ENCODE results near the gene SASH1.
"Not testable (repeated sequence)": the region's sequence is repeated elsewhere in the genome, so short reads cannot be mapped to it uniquely, and the experiment has no call there.

The SASH1 gene

DNA sequence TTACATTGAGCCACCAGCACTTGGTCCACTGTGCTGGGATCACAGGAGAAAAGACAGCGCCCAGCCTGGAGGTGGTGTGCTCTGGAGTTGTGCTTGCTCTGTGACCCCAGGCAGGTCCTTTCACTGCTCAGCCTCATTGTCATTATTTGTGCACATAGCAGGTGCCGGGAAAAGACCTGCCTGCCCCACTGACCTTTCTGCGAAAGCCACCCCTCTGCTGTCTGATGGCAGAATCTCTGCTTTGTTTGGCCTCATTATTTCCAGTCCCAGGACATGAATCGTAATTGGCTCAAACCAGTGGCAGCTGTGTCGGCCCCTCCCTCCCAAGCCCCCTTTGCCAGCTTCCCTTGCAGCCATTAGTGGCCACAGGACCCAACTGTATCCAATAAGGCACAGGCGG is 219.0 kb downstream of the SASH1 start:
- DNase-seq = no peak

DNA sequence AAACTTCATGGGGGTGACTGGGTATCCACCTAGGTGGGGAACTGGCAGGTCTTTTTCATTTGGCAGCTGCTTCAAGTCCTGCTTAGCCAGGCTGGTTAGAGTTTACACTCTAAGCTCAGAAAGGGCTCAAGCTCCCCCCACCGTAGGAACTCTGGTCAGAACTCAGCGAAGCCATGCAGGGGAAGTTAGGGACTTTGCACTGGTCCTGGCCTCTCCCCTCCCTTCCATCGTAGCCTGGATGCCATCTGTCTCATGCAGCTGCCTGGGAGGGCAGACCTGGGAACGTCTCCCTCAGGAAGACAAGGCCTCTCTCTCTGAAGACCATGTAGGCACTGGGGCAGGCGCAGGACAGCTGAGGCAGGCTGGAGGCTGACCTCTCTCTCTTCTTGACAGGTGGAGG is 220.4 kb downstream of the SASH1 start:
- no peak for DNase-seq

- no peak for DNase-seq
These were observed 221.9 kb downstream of the SASH1 start for GRCh38 chr6:148564494-148565035.

GRCh38 chr6:148565321-148565926 is 222.8 kb downstream of the SASH1 start:
- no peak for DNase-seq

GRCh38 chr6:148565930-148566663 is 223.5 kb downstream of the SASH1 start:
- no peak for DNase-seq

DNA sequence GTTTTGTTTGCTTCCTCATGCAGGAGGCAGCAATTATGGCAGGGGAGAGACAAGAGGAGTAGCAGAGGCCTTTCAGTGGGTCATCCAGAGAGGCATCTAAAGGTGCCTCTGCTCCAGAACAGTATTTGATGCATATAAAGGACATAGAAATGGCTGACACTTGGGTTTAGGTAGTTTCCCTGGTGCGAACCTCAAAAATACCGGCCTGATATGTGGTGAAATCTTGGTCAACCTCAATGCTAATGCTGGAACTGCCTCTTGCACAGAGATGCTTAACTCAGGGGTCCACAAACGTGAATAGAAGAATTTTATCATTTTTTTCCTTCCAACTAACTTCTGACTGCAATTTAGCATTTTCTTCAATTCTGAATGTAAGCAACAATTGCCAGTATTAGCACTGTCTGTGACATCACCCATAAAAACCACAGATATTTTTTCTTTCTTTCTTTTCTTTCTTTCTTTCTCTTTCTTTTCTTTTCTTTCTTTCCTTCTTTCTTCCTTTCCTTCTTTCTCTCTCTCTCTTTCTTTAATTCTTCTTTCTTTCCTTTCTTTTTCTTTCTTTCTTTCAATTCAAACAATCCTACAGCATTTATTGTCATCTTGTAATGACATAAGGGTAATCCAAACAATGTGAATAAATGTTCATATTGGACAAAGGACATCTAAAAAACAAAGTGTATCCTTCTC is 224.2 kb downstream of the SASH1 start:
- DNase-seq = no peak

- DNase-seq = no peak
These were observed 227.8 kb downstream of the SASH1 start for GRCh38 chr6:148570456-148570855.

DNA sequence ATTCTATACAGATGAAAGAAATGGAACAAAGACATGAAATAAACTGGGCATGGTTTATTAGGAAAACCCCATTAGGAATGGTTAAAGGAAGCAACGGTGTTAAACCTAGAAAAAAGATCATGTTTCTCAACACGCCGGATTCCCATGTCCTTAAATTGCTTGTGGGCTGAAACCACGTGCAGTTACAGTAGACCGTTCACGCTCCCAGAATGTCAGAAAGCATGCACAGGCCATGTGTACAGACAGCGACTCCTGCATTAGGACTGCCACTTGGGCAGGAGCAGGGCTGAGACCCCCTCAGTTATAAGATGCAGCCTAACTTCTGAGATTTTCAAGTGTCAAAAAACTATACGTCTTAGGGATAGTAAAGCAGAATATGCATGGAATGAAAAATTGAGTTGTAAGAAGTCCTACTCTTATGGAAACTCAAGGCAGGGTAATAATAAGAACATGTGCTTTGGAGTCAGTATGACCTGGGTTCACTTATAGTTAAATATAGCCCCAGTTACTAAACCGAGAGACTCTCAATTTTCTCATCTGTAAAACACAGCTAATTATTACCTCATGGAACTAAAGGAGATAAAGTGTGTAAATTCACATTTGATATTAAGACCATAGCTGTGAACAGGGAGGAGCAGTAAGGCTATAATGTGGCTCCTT is 230.2 kb downstream of the SASH1 start:
- no peak for DNase-seq

GRCh38 chr6:148573922-148574321 is 231.3 kb downstream of the SASH1 start:
- DNase-seq = no peak

DNA sequence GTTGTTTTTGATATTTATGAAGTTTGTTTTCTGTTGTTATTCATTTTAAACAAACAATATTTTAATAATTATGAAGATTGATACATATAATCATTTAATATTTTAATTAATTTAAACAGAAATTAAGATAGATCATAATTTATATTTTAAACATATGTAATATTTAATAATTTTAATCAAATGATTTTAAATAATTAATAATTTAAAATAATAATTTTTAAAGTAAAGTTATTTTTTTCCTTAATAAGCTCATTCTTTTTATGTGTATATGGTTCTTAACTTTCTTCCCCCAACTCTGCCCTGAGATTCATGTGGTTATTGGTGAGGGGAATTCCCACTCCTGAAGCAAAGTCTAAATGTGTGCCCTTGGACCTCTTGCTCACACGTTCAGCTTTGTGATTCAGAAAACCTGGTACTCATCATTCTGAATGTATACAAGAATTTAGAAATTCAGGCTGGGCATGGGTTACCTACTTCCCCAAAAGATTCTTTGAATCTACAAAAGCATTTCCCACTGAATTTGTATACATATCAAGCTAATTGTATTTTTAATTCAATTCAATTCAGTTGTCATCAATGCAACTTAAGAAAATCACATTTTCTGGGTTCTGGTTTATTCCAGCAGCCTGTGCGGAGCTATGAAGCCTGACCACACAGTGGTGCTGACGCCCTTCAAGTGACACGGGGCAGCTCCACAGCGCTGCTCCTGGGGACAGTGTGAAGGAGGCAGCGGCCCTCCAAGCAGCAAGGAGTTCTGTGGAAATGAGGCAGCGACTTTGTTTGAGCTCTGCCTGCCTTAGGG is 235.2 kb downstream of the SASH1 start:
- peak; percentile 59 for DNase-seq

DNA sequence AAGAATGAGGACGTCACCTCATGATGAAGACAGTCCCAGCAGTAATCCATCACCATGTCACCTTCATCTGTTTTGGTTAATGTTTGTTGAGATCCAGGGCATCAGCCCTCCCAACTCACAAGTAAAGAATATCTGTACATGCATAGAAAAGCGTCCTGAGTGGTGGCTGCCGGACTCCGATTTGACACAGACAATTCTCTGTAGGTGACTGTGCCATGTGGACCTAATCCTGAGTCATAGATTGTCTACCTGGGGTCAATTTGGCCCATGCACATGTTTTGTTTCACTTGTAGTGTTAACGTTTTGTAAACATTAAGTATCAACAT is 235.8 kb downstream of the SASH1 start:
- DNase-seq = no peak

GRCh38 chr6:148578837-148579565 is 236.4 kb downstream of the SASH1 start:
- no peak for DNase-seq

GRCh38 chr6:148580442-148580841 is 237.8 kb downstream of the SASH1 start:
- no peak for DNase-seq

GRCh38 chr6:148583631-148584030 is 241.0 kb downstream of the SASH1 start:
- DNase-seq = no peak

DNA sequence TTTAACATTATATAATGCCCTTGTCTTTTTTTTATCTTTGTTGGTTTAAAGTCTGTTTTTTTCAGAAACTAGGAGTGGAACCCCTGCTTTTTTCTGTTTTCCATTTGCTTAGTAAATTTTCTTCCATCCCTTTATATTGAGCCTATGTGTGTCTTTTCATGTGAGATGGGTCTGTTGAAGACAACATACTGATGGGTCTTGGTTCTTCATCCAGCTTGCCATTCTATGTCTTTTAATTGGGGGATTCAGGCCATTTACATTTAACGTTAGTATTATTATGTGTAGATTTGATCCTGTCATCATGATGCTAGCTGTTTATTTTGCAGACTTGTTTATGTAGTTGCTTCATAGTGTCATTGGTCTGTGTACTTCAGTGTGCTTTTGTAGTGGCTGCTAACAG is 243.0 kb downstream of the SASH1 start:
- not testable (repeated sequence) for DNase-seq

DNA sequence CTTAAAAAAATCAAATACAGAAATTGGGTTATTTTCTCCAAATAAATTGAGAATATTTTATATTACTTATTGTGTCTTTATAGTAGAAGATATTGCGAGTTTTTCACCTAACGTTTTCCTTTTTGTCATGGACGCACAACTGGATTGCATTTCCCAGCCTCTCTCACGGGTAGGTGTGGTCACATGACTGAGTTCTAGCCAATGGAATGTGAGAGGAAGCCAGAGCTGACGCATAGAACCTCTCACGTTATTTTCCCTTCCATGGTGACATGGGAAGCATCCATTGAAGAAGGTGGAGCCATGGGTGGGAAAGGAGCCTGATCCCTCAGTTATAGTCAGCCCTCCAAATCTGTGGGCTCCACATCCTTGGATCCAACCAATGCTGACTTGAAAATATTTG is 248.2 kb downstream of the SASH1 start:
- no peak for DNase-seq

- DNase-seq = no peak
These were observed 249.0 kb downstream of the SASH1 start for GRCh38 chr6:148591656-148592055.

GRCh38 chr6:148593130-148593812 is 250.6 kb downstream of the SASH1 start:
- no peak for DNase-seq

GRCh38 chr6:148593813-148594170 is 251.2 kb downstream of the SASH1 start:
- no peak for DNase-seq

- DNase-seq = no peak
These were observed 252.9 kb downstream of the SASH1 start for GRCh38 chr6:148595550-148595949.

GRCh38 chr6:148596891-148597455 is 254.3 kb downstream of the SASH1 start:
- DNase-seq = no peak

All from activated CD4-positive, alpha-beta T cell treated with anti-CD3 and anti-CD28 coated beads for 48 hours (primary cell).